ENCODE measurements around the gene GAMT.
"Not testable (repeated sequence)": the region's sequence is repeated elsewhere in the genome, so short reads cannot be mapped to it uniquely, and the experiment has no call there.

The GAMT gene

GRCh38 chr19:1401138-1401888, at the start of gene GAMT:
TSS of gene GAMT (minus strand) at chr19:1401542. CDS start at chr19:1401476, 66 bp downstream.
- peak in 1 of 2 experiments; percentile 50 for DNase-seq

- no peak for DNase-seq
Measured at GRCh38 chr19:1449467-1450442, 48.4 kb upstream of the GAMT start, which contains the start of gene APC2. TSS of gene APC2 (plus strand) at chr19:1450121. CDS start at chr19:1453002, 2,881 bp downstream.

- no peak for DNase-seq
Measured at GRCh38 chr19:1447944-1448343, 46.6 kb upstream of the GAMT start.

GRCh38 chr19:1447504-1447903, 46.2 kb upstream of the GAMT start:
- no peak for DNase-seq

GRCh38 chr19:1446713-1447481, 45.6 kb upstream of the GAMT start:
- no peak for DNase-seq

GRCh38 chr19:1445932-1446712, 44.8 kb upstream of the GAMT start:
- DNase-seq: peak in 1 of 2 experiments; percentile 34

- DNase-seq: peak; percentile 14 to 43
Measured at GRCh38 chr19:1445185-1445931, 44.0 kb upstream of the GAMT start.

- no peak for DNase-seq
Measured at GRCh38 chr19:1441677-1442438, 40.5 kb upstream of the GAMT start.

- no peak for DNase-seq
Measured at GRCh38 chr19:1441022-1441426, 39.7 kb upstream of the GAMT start.

- DNase-seq: no peak
Measured at GRCh38 chr19:1440418-1440801, 39.1 kb upstream of the GAMT start.

GRCh38 chr19:1439525-1440417, 38.4 kb upstream of the GAMT start:
- not testable (repeated sequence) for DNase-seq

- no peak for DNase-seq
Measured at GRCh38 chr19:1438933-1439354, 37.6 kb upstream of the GAMT start.

GRCh38 chr19:1438035-1438932, 36.9 kb upstream of the GAMT start, which contains the start of gene RPS15:
TSS of gene RPS15 (plus strand) at chr19:1438396. CDS start at chr19:1438426, 30 bp downstream.
- peak; percentile 86 to 94 for DNase-seq

GRCh38 chr19:1437609-1438008, 36.3 kb upstream of the GAMT start:
- no peak for DNase-seq

GRCh38 chr19:1435378-1435989, 34.1 kb upstream of the GAMT start:
- DNase-seq: no peak

GRCh38 chr19:1434577-1435060, 33.3 kb upstream of the GAMT start:
- no peak for DNase-seq

- no peak for DNase-seq
Measured at GRCh38 chr19:1434040-1434366, 32.7 kb upstream of the GAMT start.

Measured in NCI-H187 (cell line).